WTC11 (cell line): ENCODE results near the gene MXRA7. TPM values are rescaled to one million over a fixed set of nuclear protein-coding genes. Genes with fewer than 3 reads are reported as not detected.
"Not testable (repeated sequence)": the region's sequence is repeated elsewhere in the genome, so short reads cannot be mapped to it uniquely, and the experiment has no call there.

Experiments
- ATAC-seq: fragments of 200-7000 bp; cut with Tn5 transposase; 2 replicates; pipeline ENCODE4 v1.10.0; 2021; ENCODE audit warnings: mild to moderate bottlenecking, moderate library complexity
- CTCF ChIA-PET: fragments of 300-600 bp; sonication (Branson Sonifier 250); formaldehyde crosslinking; loops from one replicate; lab custom pipeline; 2021; ENCODE audit warnings: antibody characterized with exemption; lab: Charles Lee
- POLR2A ChIA-PET: fragments of 350-600 bp; sonication (Branson Sonifier 250); formaldehyde crosslinking; loops from one replicate; lab custom pipeline; 2021; ENCODE audit warnings: antibody characterized with exemption; lab: Charles Lee
- DNase-seq: peaks from one replicate; pipeline ENCODE4 v3.0.0; 2021; ENCODE audit warnings: low spot score
- H3K27ac Mint-ChIP-seq: 2 replicates; pipeline ENCODE4 v1.8.0; 2021; ENCODE audit warnings: mixed read lengths
- H3K27me3 Mint-ChIP-seq: 2 replicates; pipeline ENCODE4 v1.8.0; 2021; ENCODE audit warnings: low read depth, mild to moderate bottlenecking, moderate library complexity, mixed read lengths
- H3K36me3 Mint-ChIP-seq: 2 replicates; pipeline ENCODE4 v1.8.0; 2021; ENCODE audit warnings: mixed read lengths
- H3K4me1 Mint-ChIP-seq: 2 replicates; pipeline ENCODE4 v1.8.0; 2022; ENCODE audit warnings: mixed read lengths
- H3K4me3 Mint-ChIP-seq: 2 replicates; pipeline ENCODE4 v1.8.0; 2021; ENCODE audit warnings: mild to moderate bottlenecking, moderate library complexity, mixed read lengths
- H3K9me3 Mint-ChIP-seq: 2 replicates; pipeline ENCODE4 v1.8.0; 2021; ENCODE audit warnings: mixed read lengths
- ATF1 ChIP-seq: sonication (generic); formaldehyde crosslinking; IDR thresholded peaks from 2 replicates; pipeline ENCODE4 v1.8.1; 2023; ENCODE audit warnings: mild to moderate bottlenecking, moderate library complexity, missing genetic modification reagents
- CREB1 ChIP-seq: sonication (generic); formaldehyde crosslinking; IDR thresholded peaks from 2 replicates; pipeline ENCODE4 v1.8.0; 2023; ENCODE audit warnings: mild to moderate bottlenecking, missing genetic modification reagents
- EMX1 ChIP-seq: fragments of 250-450 bp; sonication (Bioruptor Pico); IDR thresholded peaks from 2 replicates; pipeline ENCODE4 v1.8.0; 2021; ENCODE audit warnings: mild to moderate bottlenecking
- ESRRA ChIP-seq: sonication (generic); formaldehyde crosslinking; IDR thresholded peaks from 2 replicates; pipeline ENCODE4 v1.8.1; 2022; ENCODE audit warnings: mild to moderate bottlenecking, missing genetic modification reagents, borderline replicate concordance
- ETV6 ChIP-seq: sonication (generic); formaldehyde crosslinking; IDR thresholded peaks from 2 replicates; pipeline ENCODE4 v1.8.1; 2022; ENCODE audit warnings: mild to moderate bottlenecking, missing genetic modification reagents
- HMGA2 ChIP-seq: fragments of 250-450 bp; sonication (Bioruptor Pico); IDR thresholded peaks from 2 replicates; pipeline ENCODE4 v1.4.0; 2021; ENCODE audit warnings: mild to moderate bottlenecking, moderate library complexity
- JAZF1 ChIP-seq: fragments of 250-450 bp; sonication (Bioruptor Pico); IDR thresholded peaks from 2 replicates; pipeline ENCODE4 v1.9.0; 2021; ENCODE audit warnings: moderate library complexity, mild to moderate bottlenecking, inconsistent platforms
- JUN ChIP-seq: sonication (generic); formaldehyde crosslinking; IDR thresholded peaks from 2 replicates; pipeline ENCODE4 v1.8.0; 2023; ENCODE audit warnings: mild to moderate bottlenecking, missing genetic modification reagents
- NR2C2 ChIP-seq: sonication (generic); formaldehyde crosslinking; IDR thresholded peaks from 2 replicates; pipeline ENCODE4 v1.8.0; 2022; ENCODE audit warnings: mild to moderate bottlenecking, missing genetic modification reagents
- NR3C1 ChIP-seq: sonication (generic); formaldehyde crosslinking; conservative IDR thresholded peaks from 2 replicates; pipeline ENCODE4 v1.8.1; 2023; ENCODE audit warnings: low read depth, mild to moderate bottlenecking, missing genetic modification reagents
- OVOL2 ChIP-seq: fragments of 250-450 bp; sonication (Bioruptor Pico); IDR thresholded peaks from 2 replicates; pipeline ENCODE4 v1.9.0; 2021; ENCODE audit warnings: mild to moderate bottlenecking, borderline replicate concordance
- ZBTB21 ChIP-seq: sonication (generic); formaldehyde crosslinking; IDR thresholded peaks from 2 replicates; pipeline ENCODE4 v1.8.1; 2023; ENCODE audit warnings: mild to moderate bottlenecking, missing genetic modification reagents, borderline replicate concordance
- ZNF121 ChIP-seq: sonication (generic); formaldehyde crosslinking; IDR thresholded peaks from 2 replicates; pipeline ENCODE4 v1.8.0; 2023; ENCODE audit warnings: missing genetic modification reagents
- ZNF138 ChIP-seq: sonication (generic); formaldehyde crosslinking; conservative IDR thresholded peaks from 2 replicates; pipeline ENCODE4 v1.8.1; 2022; ENCODE audit warnings: mild to moderate bottlenecking, moderate library complexity, missing genetic modification reagents
- ZNF512 ChIP-seq: sonication (generic); formaldehyde crosslinking; IDR thresholded peaks from 2 replicates; pipeline ENCODE4 v1.8.1; 2022; ENCODE audit warnings: missing genetic modification reagents, borderline replicate concordance
- ZNF671 ChIP-seq: fragments of 250-450 bp; sonication (Bioruptor Pico); IDR thresholded peaks from 2 replicates; pipeline ENCODE4 v1.8.0; 2021; ENCODE audit warnings: mild to moderate bottlenecking
- total RNA-seq: library from RNA; stranded (reverse); gene quantifications from 3 replicates; pipeline ENCODE4 v1.2.3, GENCODE V29; 2021
- TF ChIP-seq, protein P1 (sequence below): sonication (generic); formaldehyde crosslinking; IDR thresholded peaks from 2 replicates; pipeline ENCODE4 v1.8.1; 2023; ENCODE audit warnings: mild to moderate bottlenecking, missing genetic modification reagents
- TF ChIP-seq, protein P2 (sequence below): sonication (generic); formaldehyde crosslinking; IDR thresholded peaks from 2 replicates; pipeline ENCODE4 v1.8.1; 2023; ENCODE audit warnings: mild to moderate bottlenecking, moderate library complexity, missing genetic modification reagents

Gene MXRA7
- total RNA-seq, 1 experiment from 2014 or later: 46.5 TPM

- TF ChIP-seq ZNF121 (CRISPR knock-in tag): no peak
- no peak for TF ChIP-seq HMGA2 (CRISPR knock-in tag)
- Mint-ChIP-seq H3K27me3 (no peaks in the 10 kb centered on the region), H3K4me3 (no peak overlapping the region), H3K36me3 (peaks cover 41% of the 10 kb centered on the region), H3K9me3 (no peaks in the 10 kb centered on the region), H3K27ac (no peak overlapping the region), H3K4me1 (peaks cover 15% of the 10 kb centered on the region)
- ChIA-PET POLR2A (no interaction called here), CTCF (interaction anchor here (1.4 kb wide), 1 partner anchor 15 kb away, joined by 5 read pairs; no protein-coding TSS in a partner anchor)
- no peak for DNase-seq
- no peak for ATAC-seq
Observed at GRCh38 chr17:76723812-76724211, 13.0 kb upstream of the MXRA7 start.

DNA sequence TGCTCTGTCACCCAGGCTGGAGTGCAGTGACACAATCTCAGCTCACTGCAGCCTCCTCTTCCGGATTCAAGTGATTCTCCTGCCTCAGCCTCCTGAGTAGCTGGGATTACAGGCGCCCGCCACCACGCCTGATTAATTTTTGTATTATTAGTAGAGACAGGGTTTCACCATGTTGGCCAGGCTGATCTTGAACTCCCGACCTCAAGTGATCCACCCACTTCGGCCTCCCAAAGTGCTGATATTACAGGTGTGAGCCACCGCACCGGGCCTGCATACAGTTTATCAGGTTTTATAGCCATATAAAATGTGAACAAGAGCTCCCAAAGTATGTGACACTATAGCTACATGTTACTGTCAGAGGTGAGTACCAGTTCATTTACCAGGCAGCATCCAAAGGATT lies 12.2 kb upstream of the MXRA7 start:
- DNase-seq, H3K9me3 Mint-ChIP-seq, H3K4me3 Mint-ChIP-seq, H3K27ac Mint-ChIP-seq, H3K27me3 Mint-ChIP-seq, POLR2A ChIA-PET, ATAC-seq: not testable (repeated sequence)
- Mint-ChIP-seq H3K4me1 (peaks cover 15% of the 10 kb centered on the region), H3K36me3 (peaks cover 50% of the 10 kb centered on the region)
- CTCF ChIA-PET: interaction anchor here (0.6 to 1.4 kb wide), 3 partner anchors 15 to 200 kb away, joined by 3 to 5 read pairs (median 5); no protein-coding TSS in a partner anchor

DNA sequence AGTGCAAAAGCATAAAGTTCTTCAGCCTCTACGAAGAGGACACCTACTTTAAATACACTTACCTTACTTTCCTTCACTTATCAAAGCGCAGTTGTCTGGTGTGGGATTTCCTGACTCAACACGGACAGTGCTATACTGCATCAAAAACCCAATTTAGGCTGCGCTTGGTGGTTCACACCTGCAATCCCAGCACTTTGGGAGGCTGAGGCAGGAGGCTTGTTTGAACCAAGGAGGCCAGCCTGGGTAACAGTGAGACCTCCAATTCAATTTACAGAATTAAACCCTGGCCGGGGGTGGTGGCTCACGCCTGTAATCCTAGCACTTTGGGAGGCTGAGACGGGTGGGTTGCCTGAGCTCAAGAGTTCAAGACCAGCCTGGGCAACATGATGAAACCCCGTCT lies 11.5 kb upstream of the MXRA7 start:
- TF ChIP-seq NR3C1: no peak
- no peak for TF ChIP-seq ZNF671
- TF ChIP-seq NR2C2 (CRISPR knock-in tag): no peak
- TF ChIP-seq OVOL2 (CRISPR knock-in tag): no peak
- no peak for TF ChIP-seq JUN
- no peak for TF ChIP-seq CREB1
- no peak for TF ChIP-seq ZNF138
- TF ChIP-seq ATF1 (CRISPR knock-in tag): no peak
- no peak for TF ChIP-seq ZNF512
- no peak for TF ChIP-seq ETV6 (CRISPR knock-in tag)
- TF ChIP-seq, protein P1, sequence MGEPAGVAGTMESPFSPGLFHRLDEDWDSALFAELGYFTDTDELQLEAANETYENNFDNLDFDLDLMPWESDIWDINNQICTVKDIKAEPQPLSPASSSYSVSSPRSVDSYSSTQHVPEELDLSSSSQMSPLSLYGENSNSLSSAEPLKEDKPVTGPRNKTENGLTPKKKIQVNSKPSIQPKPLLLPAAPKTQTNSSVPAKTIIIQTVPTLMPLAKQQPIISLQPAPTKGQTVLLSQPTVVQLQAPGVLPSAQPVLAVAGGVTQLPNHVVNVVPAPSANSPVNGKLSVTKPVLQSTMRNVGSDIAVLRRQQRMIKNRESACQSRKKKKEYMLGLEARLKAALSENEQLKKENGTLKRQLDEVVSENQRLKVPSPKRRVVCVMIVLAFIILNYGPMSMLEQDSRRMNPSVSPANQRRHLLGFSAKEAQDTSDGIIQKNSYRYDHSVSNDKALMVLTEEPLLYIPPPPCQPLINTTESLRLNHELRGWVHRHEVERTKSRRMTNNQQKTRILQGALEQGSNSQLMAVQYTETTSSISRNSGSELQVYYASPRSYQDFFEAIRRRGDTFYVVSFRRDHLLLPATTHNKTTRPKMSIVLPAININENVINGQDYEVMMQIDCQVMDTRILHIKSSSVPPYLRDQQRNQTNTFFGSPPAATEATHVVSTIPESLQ (CRISPR knock-in tag): no peak
- no peak for TF ChIP-seq ESRRA
- TF ChIP-seq, protein P2, sequence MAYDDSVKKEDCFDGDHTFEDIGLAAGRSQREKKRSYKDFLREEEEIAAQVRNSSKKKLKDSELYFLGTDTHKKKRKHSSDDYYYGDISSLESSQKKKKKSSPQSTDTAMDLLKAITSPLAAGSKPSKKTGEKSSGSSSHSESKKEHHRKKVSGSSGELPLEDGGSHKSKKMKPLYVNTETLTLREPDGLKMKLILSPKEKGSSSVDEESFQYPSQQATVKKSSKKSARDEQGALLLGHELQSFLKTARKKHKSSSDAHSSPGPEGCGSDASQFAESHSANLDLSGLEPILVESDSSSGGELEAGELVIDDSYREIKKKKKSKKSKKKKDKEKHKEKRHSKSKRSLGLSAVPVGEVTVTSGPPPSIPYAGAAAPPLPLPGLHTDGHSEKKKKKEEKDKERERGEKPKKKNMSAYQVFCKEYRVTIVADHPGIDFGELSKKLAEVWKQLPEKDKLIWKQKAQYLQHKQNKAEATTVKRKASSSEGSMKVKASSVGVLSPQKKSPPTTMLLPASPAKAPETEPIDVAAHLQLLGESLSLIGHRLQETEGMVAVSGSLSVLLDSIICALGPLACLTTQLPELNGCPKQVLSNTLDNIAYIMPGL (CRISPR knock-in tag): no peak
- TF ChIP-seq ZBTB21 (CRISPR knock-in tag): no peak
- TF ChIP-seq EMX1 (CRISPR knock-in tag): no peak
- no peak for TF ChIP-seq JAZF1 (CRISPR knock-in tag)
- ChIA-PET CTCF (interaction anchor here (0.6 to 1.4 kb wide), 2 partner anchors 14 to 38 kb away, joined by 3 to 5 read pairs; no protein-coding TSS in a partner anchor), POLR2A (no interaction called here)
- Mint-ChIP-seq H3K27ac (no peak overlapping the region), H3K27me3 (no peaks in the 10 kb centered on the region), H3K9me3 (no peaks in the 10 kb centered on the region), H3K4me1 (peaks cover 8% of the 10 kb centered on the region), H3K36me3 (peaks cover 52% of the 10 kb centered on the region), H3K4me3 (no peak overlapping the region)
- DNase-seq (no peak), ATAC-seq (no peak)
